ACC112 (cell line): ENCODE results near the gene RTL3.

ENCODE experiments used
- H2AFZ ChIP-seq: fragments of 200-600 bp; sonication (generic); one replicate; pipeline ENCODE4 v1.6.0; 2017; ENCODE audit warnings: antibody characterized with exemption, low read length; ENCODE audit not compliant: unreplicated experiment
- H3K27ac ChIP-seq: fragments of 200-600 bp; sonication (generic); 2 replicates; pipeline ENCODE4 v1.5.1; 2014; ENCODE audit warnings: low read depth, mild to moderate bottlenecking, antibody characterized with exemption, low read length, moderate library complexity
- H3K27me3 ChIP-seq: fragments of 200-600 bp; sonication (generic); 2 replicates; pipeline ENCODE4 v1.6.1; 2014; ENCODE audit warnings: mild to moderate bottlenecking, antibody characterized with exemption, low read length, moderate library complexity, mixed read lengths; ENCODE audit not compliant: insufficient read depth
- H3K36me3 ChIP-seq: fragments of 200-600 bp; sonication (generic); 2 replicates; pipeline ENCODE4 v1.6.1; 2016; ENCODE audit warnings: mild to moderate bottlenecking, antibody characterized with exemption, low read length, moderate library complexity, mixed read lengths; ENCODE audit not compliant: insufficient read depth
- H3K4me1 ChIP-seq: fragments of 200-600 bp; sonication (generic); one replicate; pipeline ENCODE4 v1.6.1; 2016; ENCODE audit warnings: low read length, mixed read lengths; ENCODE audit not compliant: insufficient read depth, unreplicated experiment, control insufficient read depth
- H3K4me3 ChIP-seq: fragments of 200-600 bp; sonication (generic); 2 replicates; pipeline ENCODE4 v1.5.1; 2014; ENCODE audit warnings: mild to moderate bottlenecking, low read depth, low read length
- H3K79me2 ChIP-seq: fragments of 200-600 bp; sonication (generic); one replicate; pipeline ENCODE4 v1.6.0; 2016; ENCODE audit warnings: low read length; ENCODE audit not compliant: control insufficient read depth, unreplicated experiment, insufficient read depth

The RTL3 gene, protein sequence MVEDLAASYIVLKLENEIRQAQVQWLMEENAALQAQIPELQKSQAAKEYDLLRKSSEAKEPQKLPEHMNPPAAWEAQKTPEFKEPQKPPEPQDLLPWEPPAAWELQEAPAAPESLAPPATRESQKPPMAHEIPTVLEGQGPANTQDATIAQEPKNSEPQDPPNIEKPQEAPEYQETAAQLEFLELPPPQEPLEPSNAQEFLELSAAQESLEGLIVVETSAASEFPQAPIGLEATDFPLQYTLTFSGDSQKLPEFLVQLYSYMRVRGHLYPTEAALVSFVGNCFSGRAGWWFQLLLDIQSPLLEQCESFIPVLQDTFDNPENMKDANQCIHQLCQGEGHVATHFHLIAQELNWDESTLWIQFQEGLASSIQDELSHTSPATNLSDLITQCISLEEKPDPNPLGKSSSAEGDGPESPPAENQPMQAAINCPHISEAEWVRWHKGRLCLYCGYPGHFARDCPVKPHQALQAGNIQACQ

DNA sequence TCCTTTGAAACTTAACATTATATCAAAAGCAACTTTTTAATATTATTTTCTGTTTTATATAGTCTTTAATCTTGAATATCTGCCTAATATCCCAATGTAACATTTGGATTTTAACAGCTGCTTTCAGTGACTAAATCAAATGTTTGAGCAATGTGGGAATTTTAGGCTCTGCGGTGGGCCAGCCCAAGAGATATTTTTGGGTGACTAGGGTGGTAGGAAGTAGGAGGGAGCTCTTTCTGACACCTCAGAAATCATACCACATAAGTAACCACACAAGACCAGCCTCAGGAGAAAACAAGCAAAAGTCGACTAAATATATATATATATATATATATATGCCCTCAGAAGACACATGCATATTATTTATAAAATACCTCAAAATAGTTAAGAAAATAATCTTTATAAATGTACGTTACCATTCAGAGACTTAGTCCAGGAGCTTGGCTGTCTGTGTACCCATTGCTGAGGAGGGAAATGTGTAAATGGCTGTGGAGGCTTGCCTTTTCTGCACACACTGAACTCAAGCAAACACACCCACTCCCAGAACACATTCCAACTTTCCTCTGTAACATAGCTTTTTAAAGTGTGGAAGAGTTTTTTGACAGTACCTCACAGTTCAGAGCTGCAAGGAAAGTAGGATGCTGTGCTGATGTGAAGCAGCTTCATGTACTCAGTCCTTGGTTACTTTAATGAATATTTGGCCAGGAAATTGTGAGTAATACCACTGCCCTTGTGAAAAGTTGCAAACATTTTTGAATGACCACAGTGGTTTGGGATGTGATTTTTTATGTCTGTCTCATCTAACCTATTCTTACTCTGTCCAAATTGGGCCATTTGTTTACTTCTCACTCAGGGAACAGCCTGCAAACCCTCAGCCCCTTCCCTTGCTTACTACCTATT lies at the start of gene RTL3:
TSS of gene RTL3 (minus strand) at position 484 of the 900 bp plus-strand sequence. CDS start 908 bp downstream, outside the sequence.
- Histone ChIP-seq H3K4me1 (peaks cover 24% of the 10 kb centered on the region), H3K36me3 (no peaks in the 10 kb centered on the region)

DNA sequence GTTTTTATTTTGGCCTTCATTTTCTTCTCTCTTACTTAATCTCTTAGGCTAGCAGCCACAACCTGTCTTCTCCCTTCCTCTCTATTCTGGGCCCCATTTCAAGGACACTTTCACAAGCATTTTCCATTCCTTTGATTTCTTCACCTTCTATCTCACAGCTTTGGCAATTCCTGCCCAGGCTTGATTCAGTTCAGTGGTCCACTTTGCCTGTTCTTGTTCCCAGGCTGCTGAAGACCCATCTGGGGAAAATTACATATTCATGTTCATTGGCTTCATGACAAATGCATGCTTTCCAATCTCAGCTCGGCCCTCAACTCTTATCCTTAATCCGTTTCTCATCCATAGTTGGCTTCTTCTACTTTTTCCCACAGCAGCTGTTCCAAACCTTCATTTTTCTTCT lies 49.7 kb upstream of the RTL3 start:
- H3K4me1 ChIP-seq, result no peaks in the 10 kb centered on the region
- H3K4me3 ChIP-seq, result no peak overlapping the region
- H3K27ac ChIP-seq, result no peak overlapping the region
- no peaks in the 10 kb centered on the region for H3K27me3 ChIP-seq
- no peak overlapping the region for H2AFZ ChIP-seq
- no peaks in the 10 kb centered on the region for H3K79me2 ChIP-seq
- H3K36me3 ChIP-seq, result no peaks in the 10 kb centered on the region

More for the DNA sequence above, at the start of gene RTL3:
- Histone ChIP-seq H3K27ac (peak within 1 kb of the TSS; percentile 57), H3K27me3 (no peaks in the 10 kb centered on the region), H2AFZ (peak within 1 kb of the TSS; percentile 14), H3K4me3 (no peak within 1 kb of the TSS), H3K79me2 (no peaks in the 10 kb centered on the region)

DNA sequence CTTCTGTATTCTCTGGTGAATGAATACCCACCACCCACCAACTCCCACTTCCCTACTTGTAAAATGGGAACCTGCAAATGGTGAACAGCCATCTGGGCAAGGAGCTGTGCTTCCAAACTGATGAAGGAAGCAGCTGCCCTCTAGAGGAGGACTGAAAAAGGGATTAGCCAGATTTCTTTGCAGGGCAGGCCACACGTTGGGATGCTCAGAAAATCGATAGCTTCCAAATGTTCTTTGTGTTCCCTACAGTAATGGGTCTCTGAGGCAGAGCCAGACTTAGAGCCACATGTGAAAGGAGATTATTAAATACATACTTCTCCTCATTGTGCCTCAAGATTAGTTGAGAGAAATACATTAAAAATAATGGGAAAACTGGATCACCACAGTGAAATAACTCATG lies 49.1 kb upstream of the RTL3 start:
- peak overlapping the region; percentile 38 for H2AFZ ChIP-seq
- no peaks in the 10 kb centered on the region for H3K79me2 ChIP-seq
- no peak overlapping the region for H3K27ac ChIP-seq
- H3K4me1 ChIP-seq, result no peaks in the 10 kb centered on the region
- no peaks in the 10 kb centered on the region for H3K36me3 ChIP-seq
- H3K27me3 ChIP-seq, result no peaks in the 10 kb centered on the region
- H3K4me3 ChIP-seq, result no peak overlapping the region

DNA sequence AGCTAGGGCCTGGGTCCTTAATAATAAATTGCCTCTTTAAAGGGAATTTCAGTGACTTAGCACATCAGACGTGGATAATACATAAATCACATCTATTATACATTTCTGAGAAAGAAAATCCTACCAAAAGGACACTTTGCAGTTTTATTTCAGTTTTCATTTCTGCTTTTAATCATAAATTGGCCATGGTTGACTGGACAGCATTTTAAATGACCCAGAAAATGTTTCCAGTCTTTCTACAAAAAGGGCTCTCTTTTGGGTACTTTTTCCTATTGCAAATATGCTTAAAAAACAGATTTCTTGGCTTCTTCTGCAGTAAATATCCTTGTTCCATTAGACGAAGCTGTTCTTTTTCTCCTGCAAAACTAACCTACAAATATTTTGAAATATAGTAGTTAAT lies 46.9 kb upstream of the RTL3 start:
- no peaks in the 10 kb centered on the region for H3K4me1 ChIP-seq
- H3K27ac ChIP-seq, result no peak overlapping the region
- H3K79me2 ChIP-seq, result no peaks in the 10 kb centered on the region
- H2AFZ ChIP-seq, result no peak overlapping the region
- no peak overlapping the region for H3K4me3 ChIP-seq
- no peaks in the 10 kb centered on the region for H3K27me3 ChIP-seq
- H3K36me3 ChIP-seq, result no peaks in the 10 kb centered on the region

DNA sequence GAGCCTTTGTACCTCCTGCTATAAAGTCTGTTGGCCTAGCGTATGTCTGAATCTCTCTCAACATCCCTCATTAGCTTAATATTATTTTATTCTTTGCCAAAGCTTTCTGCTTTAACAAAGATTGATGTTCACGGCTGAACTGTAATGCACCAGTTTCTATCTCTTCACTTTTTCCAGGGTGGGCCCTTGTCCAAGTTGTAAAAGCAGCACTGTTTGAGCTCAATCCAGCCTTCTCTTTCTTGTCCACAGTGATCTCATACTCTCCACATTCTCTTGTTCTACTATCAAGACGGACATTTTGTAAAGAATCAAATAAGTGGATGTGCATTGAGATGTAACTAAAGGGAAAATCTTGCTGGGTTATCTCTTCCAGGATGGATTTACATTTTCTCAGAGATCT lies 34.4 kb upstream of the RTL3 start:
- Histone ChIP-seq H3K27ac (no peak overlapping the region), H3K4me1 (no peaks in the 10 kb centered on the region), H3K27me3 (no peaks in the 10 kb centered on the region), H3K4me3 (no peak overlapping the region), H3K36me3 (no peaks in the 10 kb centered on the region), H2AFZ (no peak overlapping the region), H3K79me2 (no peaks in the 10 kb centered on the region)

DNA sequence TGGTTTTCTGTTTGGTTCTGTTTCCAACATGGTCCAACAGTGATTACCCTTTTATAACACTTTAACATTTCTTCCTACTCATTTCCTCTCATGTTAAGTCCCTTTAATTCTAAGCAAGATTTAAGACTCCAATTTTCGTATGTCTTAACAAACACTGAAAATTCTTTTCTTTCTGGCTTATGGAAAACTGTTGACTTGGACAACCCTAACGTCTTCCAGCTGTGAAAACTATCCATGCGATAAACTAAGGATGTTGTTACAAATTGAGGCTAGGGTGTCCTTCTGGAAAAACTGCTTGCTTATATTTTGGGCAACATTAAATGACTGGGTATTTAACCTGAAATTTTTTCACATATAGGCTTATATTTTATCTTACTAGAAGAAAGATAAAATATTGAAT lies 33.9 kb upstream of the RTL3 start:
- no peaks in the 10 kb centered on the region for H3K27me3 ChIP-seq
- no peak overlapping the region for H3K4me3 ChIP-seq
- no peaks in the 10 kb centered on the region for H3K36me3 ChIP-seq
- no peak overlapping the region for H3K27ac ChIP-seq
- no peaks in the 10 kb centered on the region for H3K4me1 ChIP-seq
- H3K79me2 ChIP-seq, result no peaks in the 10 kb centered on the region
- no peak overlapping the region for H2AFZ ChIP-seq

DNA sequence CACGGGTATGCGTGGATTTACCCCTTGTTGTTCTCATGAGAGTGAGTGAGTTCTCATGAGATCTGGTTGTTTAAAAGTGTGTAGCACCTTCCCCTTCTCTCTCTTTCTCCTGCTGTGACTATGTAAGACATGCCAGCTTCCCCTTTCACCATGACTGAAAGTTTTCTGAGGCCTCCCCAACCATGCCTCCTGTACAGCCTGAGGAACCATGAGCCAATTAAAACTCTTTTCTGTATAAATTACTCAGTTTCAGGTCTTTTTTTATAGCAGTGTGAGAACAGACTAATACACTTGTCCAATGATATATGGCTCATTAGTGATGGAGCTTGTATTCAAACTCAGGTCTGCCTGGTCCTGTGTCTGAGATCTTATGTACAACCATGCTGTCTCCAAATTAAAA lies 28.5 kb upstream of the RTL3 start:
- Histone ChIP-seq H3K4me3 (no peak overlapping the region), H3K36me3 (no peaks in the 10 kb centered on the region), H3K27me3 (no peaks in the 10 kb centered on the region)

DNA sequence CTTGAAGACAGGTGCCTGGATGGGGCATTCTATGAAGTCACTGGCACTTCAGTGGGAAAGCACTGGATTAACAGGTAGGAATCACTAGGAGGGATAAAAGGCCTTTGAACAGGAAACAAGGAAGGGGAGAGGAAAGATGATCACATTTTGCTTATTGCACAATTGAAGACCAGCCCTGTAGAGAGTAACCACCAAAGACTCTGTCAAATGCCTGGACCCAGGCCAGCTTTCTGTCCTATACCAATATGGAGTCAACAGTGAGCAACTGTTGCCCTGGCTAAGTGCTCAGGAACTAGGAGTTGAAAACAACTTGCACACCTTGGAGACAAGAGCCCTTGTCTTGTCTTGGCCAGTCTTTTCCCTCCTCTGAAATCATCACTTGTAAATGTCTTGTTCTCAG lies 14.1 kb upstream of the RTL3 start:
- H3K27me3 ChIP-seq, result no peaks in the 10 kb centered on the region
- H3K79me2 ChIP-seq, result no peaks in the 10 kb centered on the region
- H2AFZ ChIP-seq, result no peak overlapping the region
- no peak overlapping the region for H3K4me3 ChIP-seq
- H3K27ac ChIP-seq, result no peak overlapping the region
- no peaks in the 10 kb centered on the region for H3K36me3 ChIP-seq
- H3K4me1 ChIP-seq, result no peaks in the 10 kb centered on the region

More for the DNA sequence above, 28.5 kb upstream of the RTL3 start:
- Histone ChIP-seq H2AFZ (no peak overlapping the region), H3K79me2 (no peaks in the 10 kb centered on the region), H3K27ac (no peak overlapping the region), H3K4me1 (no peaks in the 10 kb centered on the region)

DNA sequence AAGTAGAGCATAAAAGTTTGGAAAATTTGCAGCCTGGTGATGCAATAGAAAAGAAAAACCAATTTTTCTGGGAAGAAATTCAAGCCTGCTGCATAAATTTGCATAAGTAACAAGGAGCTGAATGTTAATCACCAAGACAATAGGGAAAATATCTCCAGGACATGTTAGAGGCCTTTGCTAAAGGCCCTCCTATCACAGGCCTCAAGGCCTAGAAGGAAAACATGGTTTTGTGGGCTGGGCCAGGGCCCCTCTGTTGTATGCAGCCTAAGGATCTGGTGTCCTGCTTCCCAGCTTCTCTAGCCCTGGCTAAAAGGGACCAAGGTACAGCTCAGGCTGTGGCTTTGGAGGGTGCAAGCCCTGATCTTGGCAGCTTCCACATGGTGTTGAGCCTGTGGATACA lies 6.2 kb upstream of the RTL3 start:
- no peaks in the 10 kb centered on the region for H3K4me1 ChIP-seq

DNA sequence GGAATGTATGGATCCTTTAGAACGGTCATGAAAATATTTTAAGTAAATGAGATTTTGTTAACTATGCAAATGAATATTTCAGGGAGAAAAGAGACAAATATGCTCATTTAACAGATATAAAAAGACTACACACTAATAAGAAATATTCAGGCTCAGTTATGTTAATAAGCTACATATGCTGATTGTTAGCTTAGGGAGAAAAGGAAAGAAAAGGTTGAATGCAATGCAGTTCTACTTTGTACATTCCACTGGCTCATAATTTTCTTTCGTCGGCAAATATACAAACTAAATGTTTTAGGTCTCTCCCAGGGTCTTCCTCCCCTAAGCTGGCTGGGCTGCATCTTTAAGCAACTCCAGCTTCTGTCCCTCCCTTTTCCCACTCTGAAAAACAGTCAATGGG lies 2.7 kb upstream of the RTL3 start:
- H3K4me1 ChIP-seq, result peaks cover 14% of the 10 kb centered on the region
- H3K79me2 ChIP-seq, result no peaks in the 10 kb centered on the region
- H3K36me3 ChIP-seq, result no peaks in the 10 kb centered on the region
- no peak overlapping the region for H2AFZ ChIP-seq
- H3K27me3 ChIP-seq, result no peaks in the 10 kb centered on the region
- no peak overlapping the region for H3K4me3 ChIP-seq
- no peak overlapping the region for H3K27ac ChIP-seq

More for the DNA sequence above, 6.2 kb upstream of the RTL3 start:
- Histone ChIP-seq H2AFZ (no peak overlapping the region), H3K36me3 (no peaks in the 10 kb centered on the region), H3K27me3 (no peaks in the 10 kb centered on the region), H3K79me2 (no peaks in the 10 kb centered on the region), H3K27ac (no peak overlapping the region), H3K4me3 (no peak overlapping the region)
